Measurements from ENCODE around the gene AGAP1.

Gene AGAP1

DNA sequence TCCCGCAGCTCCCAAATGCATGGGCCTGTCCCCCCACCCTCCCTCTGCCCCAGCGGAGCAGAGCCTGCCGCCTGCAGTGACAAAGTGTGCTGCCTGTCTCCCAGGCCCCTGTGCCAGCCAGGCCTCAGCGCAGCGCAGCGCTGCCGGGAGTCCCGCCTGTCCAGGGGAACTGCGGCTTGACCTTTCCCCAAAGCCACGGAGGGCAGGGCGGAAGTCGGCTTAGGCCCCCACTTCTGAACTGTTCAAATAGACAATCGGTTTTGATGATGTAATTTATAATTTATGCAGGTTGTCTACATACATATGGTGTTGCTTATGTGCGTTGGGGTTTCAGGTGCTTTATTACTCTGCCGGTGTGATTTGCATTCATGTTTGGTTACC, 667.2 kb downstream of the AGAP1 start:
- no peak for DNase-seq

DNA sequence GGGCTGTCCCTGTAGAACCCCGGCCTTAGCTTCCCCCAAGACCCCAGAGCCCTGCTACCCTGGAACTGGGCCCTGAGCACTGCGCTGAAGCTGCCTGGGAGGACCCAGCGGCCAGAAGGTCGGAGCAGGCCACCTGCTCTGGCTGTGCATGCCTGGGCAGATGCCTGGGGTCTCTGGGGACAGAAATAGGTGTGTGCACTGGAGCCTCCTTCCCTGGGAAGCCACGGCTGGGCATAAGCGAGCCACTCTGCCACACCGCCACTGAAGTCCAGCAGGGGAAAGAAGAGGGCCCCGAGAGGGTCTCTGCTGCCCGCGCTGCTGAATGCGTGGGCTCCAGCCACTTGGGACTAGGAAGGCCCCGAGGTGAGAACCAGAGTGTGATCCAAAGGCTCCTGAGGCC, 667.7 kb downstream of the AGAP1 start:
- no peak for DNase-seq

DNA sequence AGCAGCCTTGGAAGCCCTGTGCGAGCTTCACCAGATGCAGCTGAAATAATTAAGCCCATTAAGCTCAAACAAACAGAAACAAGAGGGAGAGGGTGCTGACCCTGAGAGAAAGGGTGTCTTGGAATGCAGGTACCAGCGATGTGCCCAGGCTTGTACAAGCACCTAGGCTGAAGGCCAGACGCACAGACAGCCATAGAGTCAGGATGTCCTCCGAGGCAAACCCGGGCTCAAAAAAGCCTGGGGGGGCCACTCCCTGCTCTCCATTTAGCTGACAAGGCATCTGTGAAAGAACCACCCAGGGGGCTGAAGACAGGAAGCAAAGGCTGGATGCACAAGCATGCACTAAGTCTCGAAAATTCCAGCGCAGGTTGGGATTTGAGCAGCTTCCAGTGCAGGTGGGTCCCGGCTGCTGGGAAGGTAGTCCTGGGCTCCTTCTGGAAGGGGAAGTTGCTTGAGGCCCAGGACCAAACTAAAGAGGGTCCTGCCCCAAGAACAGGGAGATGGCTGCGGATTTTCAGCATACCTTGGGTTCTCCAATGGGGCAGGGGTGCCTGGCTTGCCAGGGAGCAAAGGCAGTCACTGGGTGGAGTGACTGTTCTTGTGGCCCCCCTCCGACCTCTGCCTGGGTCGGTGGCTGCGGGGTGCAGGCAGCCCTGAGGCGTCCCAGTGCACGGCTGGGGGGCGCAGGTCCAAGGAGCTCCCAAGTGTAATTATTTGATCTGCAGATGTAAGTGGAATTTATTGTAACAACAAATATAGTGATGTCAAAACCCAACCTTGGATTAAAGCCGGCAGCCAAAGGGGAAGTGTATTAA, 668.4 kb downstream of the AGAP1 start:
- no peak for DNase-seq

DNA sequence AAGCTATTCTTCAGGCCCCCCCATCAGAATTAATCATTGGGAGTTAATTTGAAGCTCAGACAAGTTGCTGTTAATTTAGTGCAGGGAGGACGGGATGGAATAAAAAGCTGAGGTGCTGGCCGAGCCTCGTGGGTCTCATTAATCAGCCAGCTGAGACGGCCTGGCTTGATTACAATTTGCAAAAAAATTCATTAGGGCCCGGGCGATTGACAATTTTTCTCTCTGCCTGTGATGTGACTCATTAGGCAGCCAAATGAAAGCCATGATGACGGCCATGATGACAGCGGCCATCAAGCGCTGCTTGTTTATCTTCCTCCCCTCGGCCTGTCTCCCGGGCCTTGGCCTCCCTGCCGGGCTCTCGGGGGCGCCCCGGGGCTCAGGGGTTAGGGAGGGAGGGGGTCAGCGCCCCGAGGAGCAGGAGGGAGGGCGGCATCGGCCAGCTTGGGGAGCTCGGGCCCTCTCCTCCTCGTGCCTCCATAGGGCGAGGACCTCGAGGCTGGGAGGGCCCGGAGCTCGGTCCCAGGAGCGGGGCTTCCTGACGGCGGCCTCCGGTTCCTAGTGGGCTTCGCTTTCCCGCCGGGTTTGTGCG, 669.1 kb downstream of the AGAP1 start:
- DNase-seq = no peak

DNA sequence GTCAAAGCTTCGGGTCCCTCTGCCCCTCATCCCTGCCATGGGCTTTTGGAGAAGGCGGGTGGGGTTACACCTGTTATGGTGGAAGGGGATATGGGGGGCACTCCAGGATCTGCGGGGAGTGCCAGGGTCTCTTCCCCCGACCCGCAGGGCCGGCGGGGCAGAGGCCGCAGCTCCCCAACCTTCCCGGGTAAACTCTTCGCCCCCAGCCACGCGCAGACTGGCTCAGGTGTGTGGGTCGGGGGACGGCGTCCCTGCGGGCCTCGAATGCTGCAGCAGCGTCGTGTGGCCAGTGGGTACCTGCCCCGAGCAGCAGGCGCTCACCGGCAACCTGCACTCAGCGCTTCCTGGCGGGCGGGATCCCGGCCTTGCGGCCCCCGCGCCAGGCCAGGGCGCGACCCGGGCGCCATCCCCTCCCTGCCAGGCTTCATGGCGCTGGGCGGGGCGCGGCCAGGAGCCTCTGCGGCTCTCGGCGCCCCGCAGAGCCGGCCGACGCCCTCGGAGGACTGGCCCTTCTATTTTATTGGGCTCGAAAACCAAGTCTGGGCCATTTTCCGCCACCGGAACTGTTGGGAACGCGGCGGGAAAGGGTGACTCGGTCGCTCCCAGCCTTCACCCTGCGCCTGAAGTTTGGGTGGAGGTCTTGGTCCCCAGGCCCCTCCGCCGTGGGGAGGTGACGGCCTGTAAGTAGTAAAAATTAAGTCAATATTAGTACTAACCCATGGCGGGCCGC, 669.8 kb downstream of the AGAP1 start:
- DNase-seq = no peak

DNA sequence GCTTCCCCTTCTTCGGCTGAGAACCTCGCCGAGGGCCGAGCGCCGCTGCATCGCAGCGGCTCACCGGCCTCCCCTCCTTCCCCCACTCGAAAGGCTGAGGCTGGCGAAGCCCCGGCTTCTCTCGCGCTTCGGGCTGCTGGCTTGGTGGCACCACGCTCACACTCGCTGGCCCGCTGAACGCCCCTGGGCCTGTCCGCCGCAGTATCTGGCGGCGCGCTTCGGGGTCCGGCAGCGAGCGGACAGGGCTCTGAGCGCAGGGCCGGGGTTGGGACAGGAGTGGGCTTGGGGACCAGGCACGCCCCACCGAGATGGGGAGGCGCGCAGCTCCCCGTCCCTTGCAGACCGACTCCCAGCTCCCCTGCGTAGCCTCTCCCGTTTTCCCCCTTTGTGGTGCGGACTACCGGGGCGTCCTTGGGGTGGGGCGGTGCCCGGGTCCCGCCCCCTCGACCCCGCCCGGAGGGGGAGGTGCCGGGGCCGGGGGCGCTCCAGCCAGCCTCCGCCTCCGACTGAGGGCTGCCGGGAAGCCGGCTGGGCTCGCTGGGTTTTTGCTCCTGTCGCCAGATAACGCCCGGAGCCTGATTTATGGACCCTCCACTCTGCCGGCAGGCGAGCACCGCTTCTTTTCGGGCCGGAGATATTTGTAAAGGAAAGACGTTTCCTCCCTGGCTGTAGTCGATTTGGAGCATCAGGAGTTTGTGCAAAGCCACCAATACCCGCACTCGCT, 670.5 kb downstream of the AGAP1 start:
- DNase-seq = no peak

DNA sequence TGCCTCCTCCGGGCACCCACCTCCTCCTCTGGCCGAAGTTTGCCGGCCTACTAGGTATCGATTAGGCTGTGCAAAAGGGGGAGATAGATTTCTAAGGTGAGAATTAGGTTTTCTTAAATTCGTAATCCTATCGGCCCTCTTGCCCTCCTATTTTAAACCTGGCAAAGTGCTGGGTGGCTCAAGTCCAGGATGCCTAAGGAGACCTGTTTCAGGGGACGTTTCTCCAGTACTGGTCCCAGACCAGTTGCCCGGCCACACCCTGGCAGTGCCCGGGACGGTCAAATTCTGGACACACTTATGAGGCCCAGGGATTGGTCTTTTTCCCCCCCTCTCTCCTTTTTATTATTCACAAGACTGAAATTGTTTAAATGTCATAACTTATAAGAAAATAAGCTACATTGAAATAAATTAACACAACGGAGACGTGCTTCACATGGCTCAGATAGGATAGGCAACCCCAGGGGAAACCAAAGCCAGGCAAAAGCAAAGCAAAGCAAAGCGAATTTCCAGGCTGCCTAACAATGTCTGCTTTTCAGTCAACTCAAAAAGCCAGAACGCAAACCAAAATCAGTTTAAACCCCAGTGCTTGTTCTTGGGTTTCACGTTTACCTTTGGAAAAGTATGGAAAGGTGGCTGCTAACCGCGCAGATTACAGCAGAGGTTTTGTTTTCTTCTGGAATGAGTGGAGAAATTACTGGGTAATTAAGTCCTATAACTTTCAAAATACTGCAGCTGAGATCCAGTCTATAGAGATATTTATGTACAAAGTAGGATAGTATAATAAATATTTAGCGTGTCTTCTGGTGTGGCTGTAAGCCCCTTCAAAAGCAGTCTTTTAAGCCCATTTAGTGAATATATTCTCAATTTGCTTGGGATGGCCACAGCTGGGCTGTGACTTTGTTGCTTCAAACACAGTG, 671.3 kb downstream of the AGAP1 start:
- DNase-seq = no peak

DNA sequence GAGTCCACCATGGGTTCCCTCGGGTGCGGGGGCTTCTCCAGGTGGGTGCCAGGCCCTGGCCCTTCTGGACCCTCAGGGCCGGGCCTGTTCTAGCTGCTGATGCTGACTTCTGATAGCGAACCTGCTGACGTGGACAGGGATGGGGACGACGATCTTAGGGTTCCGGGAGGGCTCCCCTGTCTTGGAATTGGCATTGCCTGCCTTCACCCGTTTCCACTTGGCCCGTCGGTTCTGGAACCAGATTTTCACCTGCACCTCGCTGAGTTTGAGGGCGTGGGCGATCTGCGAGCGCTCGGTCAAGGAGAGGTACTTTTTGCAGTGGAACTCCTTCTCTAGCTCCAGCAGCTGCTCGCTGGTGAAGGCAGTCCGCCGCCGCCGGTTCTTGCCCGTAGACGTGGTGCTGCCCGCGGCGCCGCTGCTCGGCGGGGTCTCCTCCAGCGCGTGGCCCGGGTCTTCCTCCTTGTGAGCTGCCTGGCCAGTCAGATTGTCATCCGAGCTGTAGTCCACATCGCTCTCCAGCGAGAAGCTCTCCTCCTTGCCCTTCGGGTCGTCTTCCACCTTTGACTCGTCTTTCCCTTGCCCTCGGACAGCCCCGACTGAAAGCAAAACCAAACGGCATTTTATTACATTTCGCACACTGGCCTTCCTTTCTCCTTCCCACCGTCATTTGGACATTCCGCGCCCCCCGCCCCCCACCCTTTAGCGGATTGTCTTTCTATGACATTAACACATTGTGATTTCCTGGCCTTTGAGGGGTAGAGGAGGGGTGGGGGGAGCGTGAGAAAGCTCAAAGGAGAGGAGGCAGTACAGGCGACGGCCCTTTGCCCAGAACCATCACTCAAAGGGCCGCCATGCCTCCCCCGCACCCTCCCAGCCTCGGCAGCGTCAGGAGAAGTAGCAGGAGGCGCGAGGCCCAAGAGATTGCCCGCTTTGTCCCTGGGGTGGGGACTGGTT, 672.3 kb downstream of the AGAP1 start:
- no peak for DNase-seq

DNA sequence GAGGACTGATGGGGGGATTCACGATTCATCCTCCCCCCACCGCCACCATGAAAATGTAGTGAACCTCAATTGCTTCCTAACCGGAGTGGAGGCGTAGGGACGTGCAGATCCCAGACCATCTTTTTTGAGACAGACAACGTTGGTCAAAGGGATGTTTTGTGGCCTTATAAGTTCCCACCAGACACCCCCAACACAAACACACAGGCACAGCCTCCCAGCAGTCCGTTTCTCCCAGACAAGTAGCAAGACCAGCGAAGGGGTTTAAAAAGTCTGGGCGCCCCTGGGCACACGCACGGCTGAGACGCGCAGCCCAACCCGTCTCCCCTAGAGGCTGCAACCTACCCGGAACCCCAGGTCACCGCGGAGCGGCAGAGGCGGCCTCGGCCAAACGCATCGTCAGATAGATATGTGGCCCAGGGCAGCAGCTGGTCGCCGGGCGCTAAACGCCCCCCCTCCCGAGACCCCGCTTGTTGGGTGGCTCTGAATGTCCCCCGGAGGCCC, 673.0 kb downstream of the AGAP1 start:
- DNase-seq = no peak

DNA sequence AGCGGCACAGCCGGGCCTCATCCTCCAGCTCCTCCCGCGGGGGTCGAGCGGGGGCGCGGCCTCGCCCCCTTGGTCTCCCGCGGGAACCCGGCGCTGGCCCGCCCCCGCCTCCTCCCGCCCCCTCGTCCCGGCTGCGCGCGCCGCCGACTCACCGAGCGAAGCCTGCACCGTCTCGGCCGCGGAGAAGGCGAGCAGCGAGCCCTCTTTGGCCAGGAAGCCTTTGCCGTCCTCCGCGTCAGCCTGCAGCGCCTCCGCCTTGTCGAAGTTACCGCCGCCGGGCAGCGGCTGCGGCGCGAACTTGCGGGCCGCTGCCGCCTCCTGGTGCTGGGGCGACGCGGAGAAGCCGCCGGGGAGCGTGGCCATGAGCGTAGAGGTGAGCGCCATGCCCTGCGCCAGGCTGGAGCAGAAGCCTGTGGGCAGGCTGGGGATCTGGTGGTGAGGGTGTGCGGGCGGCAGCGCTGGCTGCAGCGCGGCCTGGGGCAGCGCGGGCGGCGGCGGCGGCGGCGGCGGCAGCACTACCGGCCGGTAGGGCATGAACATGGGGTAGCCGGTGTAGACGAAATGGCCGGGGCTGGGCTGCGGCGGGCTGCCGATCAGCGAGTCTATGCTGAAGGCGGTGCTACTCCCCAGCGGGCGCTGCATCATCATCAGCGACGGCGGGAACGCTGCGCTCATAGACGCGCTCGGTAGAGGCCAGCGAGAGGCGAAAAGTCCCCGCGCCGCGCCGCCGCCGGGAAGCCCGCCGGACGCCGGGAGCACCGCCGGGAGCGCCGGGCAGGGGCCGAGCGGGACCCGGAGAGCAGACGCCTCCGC, 673.7 kb downstream of the AGAP1 start:
- no peak for DNase-seq

DNA sequence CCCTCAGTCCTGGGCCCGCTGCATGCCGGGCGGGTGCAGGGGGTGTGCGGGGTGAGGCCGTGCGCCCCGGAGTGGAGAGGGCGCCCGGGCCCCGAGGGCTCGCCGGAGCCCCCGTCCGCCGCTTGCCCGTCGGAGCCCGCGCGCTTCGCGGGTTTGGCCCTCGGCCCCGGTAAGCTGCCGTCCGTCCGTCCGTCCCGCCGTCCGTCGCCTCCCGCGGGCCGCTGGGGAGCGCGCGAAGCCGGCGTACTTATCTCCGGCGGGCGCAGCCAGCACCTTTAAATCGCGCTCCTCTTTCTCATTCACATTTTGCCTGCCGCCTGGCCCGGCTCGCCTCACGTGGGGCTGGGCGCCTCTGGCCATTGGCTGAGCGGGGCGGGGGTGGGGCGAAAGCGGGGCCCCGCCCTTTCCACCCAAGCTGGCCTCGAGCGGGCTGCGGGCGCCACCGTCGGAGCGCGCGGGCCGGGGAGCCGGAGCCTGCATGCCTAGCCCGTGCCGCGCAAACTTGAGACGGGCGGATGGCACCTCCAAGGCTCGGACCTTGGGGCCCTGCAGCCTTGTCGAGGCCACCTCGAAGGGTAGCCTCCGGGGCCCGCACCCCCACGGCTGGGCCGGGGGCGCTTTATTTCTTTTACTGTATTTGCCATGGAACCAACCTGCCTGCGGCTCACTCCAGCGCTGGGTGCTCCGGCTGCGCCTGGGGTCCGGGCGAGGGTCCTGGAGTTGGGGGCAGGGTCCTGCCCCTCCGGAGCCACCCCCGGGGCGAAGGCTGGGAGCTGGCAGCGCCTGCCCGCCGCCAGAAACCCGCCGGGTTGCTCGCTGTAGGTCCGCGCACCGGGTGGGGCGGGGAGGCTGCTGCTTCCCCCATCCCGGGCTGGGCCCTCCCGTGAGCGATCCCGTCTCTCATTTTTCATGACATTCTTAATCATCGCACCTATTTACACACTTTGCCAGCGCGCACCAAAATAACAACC, 674.6 kb downstream of the AGAP1 start, which contains the start of gene GBX2:
GBX2 (minus strand) TSS at position 277 of the 971 bp plus-strand sequence. CDS start 415 bp downstream, outside the sequence.
- no peak for DNase-seq

DNA sequence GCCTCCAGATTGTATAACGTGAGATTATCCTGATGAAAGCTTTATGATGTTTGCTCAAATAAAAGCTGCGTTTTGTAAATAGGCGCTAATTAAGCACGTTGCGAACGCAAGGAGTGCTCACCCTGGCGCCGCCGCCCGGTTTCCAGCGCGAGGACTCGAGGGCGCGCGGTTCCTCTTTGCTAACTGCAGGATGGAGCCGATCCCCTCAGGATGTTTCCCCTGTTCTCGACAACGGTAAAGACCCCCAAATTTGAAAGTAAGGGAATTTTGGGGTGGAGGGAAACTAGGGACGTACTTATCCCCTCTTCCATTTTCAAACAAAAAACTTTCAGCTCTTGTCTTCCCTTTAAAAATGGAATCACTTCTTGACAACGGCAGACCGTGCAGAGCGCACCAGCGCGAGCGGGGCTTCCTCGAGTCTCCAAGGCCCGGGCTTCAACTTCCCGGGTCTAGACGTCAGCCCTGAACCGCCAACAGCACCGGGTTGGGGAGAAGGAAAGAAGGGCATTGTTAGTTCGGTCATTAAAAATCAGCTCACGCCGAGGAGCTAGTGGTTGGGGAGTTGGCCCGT, 675.4 kb downstream of the AGAP1 start:
- peak; percentile 15 for DNase-seq

DNA sequence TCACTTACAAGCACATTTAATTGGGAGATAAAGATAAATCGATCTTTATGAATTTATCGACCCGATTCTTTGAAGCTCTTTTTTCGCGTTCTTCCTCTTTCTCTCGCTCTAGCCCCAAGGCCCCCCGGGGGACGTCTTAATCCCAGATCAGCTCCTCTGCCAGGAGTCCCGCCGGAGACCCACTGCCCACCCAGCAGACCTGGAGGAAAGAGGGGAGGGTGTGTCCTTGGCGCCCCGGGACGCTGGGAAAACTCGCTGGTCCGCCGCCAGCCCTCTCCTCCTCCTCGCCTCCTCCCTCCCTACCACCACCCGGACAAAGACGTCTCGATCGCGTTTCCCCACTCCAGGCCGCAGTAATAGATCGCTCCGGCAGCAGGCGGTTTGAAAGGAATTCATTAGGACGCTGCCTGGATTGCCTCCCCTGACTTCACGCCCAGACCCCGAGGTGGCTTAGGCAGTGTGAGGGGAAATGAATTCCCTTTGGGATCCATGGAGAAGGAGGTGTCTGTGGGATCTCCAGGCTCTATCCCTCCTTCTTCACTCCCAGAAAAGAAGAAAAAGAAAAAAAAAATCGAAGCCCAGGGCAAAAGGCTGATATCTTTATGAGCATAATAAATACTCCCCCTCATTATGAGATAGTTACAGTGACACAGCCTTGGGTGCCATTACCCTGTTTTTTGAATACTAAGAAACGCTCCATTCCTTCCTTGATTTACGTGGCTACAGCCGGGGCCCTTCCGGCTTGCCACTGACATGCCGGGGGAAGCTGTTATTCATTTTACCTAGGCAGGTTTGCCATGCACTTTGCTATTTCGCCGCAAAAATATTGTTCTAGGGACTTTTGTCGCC, 676.1 kb downstream of the AGAP1 start:
- no peak for DNase-seq

DNA sequence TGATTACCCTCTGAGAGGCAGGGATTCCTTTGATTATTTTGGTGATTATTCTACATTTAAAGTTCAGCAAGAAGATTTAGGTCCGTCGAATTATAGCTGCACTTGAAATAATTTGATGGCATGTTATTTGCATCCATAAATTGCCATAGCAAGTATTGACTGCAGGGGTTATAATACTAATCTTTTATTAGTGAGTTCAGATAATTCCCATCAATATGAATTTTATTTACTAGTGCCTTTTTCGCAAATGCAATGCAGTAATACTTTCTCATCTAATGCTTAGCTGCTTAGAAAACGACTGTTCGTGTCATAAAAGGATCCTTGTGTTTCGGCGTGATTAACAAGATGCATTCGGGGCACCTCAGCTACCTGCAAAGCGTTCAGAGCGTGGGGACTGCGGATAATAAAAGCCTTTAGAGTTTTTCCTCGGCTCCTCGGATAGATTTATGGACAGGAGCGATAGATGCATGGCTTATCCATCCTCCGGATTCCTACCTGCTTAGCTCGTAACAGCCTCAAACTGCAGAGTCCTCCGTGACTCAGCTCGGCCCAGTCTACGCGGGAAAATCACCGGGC, 676.8 kb downstream of the AGAP1 start:
- DNase-seq = no peak

DNA sequence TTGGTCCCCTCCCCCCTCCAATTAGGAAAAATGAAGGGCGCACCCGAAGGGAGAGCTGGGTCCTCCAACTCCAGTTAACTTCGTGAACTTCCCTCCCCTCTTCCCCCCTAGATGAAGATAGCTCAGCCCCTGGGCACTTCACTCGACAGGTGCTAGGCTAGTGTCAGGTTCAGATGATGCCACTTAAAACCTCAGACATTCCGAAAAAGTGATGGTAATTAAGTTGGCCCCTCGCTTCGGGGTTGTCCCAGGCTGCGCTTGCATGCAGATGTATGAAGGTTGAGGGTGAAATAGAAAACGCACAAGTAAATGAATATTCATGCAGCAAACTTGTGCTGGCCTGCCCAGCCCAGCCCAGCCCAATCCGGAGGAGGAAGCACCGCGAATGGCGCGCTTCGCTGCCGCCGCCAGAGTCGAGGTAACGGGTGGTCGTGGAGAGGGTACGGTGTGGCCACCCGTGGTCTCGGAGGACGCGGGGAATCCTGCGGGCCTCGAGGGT, 677.4 kb downstream of the AGAP1 start:
- DNase-seq = no peak

DNA sequence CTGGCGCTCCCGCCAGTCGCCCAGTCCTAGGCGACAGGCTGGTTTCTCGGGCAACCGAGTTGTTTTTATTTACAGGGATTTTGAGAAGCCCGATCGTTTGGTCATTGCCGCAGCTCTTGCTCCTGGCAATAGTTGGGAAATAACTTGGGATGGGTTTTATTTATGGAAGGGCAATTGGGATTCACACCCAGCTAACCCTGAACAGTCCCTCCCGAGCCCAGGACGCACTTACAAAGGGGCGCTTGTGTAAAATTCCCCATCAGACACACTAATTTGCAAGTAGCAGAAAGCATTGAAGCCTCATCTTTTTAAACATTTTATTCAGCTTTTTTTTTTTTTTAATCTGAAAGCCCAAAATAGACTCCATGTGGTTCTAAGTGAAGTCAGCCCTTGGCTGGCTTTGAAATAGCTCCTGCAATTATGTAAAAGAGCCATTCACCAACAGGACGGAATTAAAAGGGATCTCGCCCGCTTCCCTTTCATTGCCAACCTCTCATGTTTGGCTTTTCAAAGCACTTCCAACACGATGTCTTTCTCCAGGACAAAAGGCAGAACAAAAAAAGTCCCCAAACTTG, 677.9 kb downstream of the AGAP1 start:
- no peak for DNase-seq
